Sigmoid colon (tissue), 4 donors: Measurements from ENCODE around the gene CLIC5.

Experiments
- CTCF ChIP-seq, 4 experiments: fragments of 450-650 bp in 3 of 4; fragments of 200-600 bp in 1 of 4; IDR thresholded peaks; one replicate each; pipeline ENCODE4 v1.5.1; 2016 to 2019; ENCODE audit warnings: antibody characterized with exemption in 4 of 4, mild to moderate bottlenecking in 3 of 4, moderate library complexity in 2 of 4
- POLR2AphosphoS5 ChIP-seq, 4 donors: sonication (generic); formaldehyde crosslinking; IDR thresholded peaks; one replicate each; pipeline ENCODE4 v1.6.1; 2017; ENCODE audit warnings: antibody characterized with exemption in 4 of 4

GRCh38 chr6:46044881-46045617 is 29.4 kb upstream of the CLIC5 start:
- TF ChIP-seq CTCF (IDR thresholded peaks at IDR 0.05), result no peak
- TF ChIP-seq POLR2AphosphoS5 (IDR thresholded peaks at IDR 0.05), result peak in 3 of 4 donors; percentile 29 to 51 (median 30)
